HG03196 (cell line): ENCODE results near the gene ENPP7.

Experiments used
- ATAC-seq: cut with Tn5 transposase; IDR thresholded peaks from one replicate; pipeline ENCODE4 v1.9.1; 2021; ENCODE audit not compliant: unreplicated experiment

The ENPP7 gene

GRCh38 chr17:79789943-79790804 lies 59.4 kb downstream of the ENPP7 start:
- no peak for ATAC-seq

- ATAC-seq = no peak
Measured at GRCh38 chr17:79790805-79791734, 60.3 kb downstream of the ENPP7 start.

GRCh38 chr17:79791735-79792161 lies 61.0 kb downstream of the ENPP7 start:
- ATAC-seq = no peak
